Trophoblast cell (in vitro differentiated cells and primary cell): ENCODE data around the gene RYK.

ENCODE experiments used
- DNase-seq, 2 donors: peaks; one replicate each; pipeline ENCODE4 v3.0.0-alpha.2; 2016
- H2AFZ ChIP-seq: 2 replicates; pipeline ENCODE4 v1.6.1; 2013; ENCODE audit warnings: low read length, moderate library complexity, mild to moderate bottlenecking; ENCODE audit not compliant: insufficient read depth, poor library complexity
- H2AK5ac ChIP-seq: 2 replicates; pipeline ENCODE4 v1.6.1; 2013; ENCODE audit warnings: mild to moderate bottlenecking, low read length
- H2BK120ac ChIP-seq: 2 replicates; pipeline ENCODE4 v1.6.1; 2013; ENCODE audit warnings: low read length, mild to moderate bottlenecking, moderate library complexity; ENCODE audit not compliant: insufficient read depth, poor library complexity
- H2BK12ac ChIP-seq: 2 replicates; pipeline ENCODE4 v1.6.1; 2013; ENCODE audit warnings: mild to moderate bottlenecking, low read length, moderate library complexity
- H2BK5ac ChIP-seq: 2 replicates; pipeline ENCODE4 v1.6.1; 2013; ENCODE audit warnings: low read length, low read depth, moderate library complexity, mild to moderate bottlenecking; ENCODE audit not compliant: poor library complexity
- H3K14ac ChIP-seq: 2 replicates; pipeline ENCODE4 v1.6.1; 2013; ENCODE audit warnings: mild to moderate bottlenecking, low read length
- H3K18ac ChIP-seq: 2 replicates; pipeline ENCODE4 v1.6.1; 2013; ENCODE audit warnings: mild to moderate bottlenecking, low read length
- H3K23ac ChIP-seq: 2 replicates; pipeline ENCODE4 v1.6.1; 2013; ENCODE audit warnings: low read length
- H3K27ac ChIP-seq: 2 replicates; pipeline ENCODE4 v1.5.1; 2013; ENCODE audit warnings: low read depth, mild to moderate bottlenecking, inconsistent platforms, low read length, moderate library complexity
- H3K27me3 ChIP-seq: 2 replicates; pipeline ENCODE4 v1.6.1; 2013; ENCODE audit warnings: inconsistent platforms, mild to moderate bottlenecking, low read length, moderate library complexity; ENCODE audit not compliant: insufficient read depth
- H3K36me3 ChIP-seq, 2 experiments: 1 replicate in 1 of 2; 2 replicates in 1 of 2; pipeline ENCODE4 v1.6.1; 2013; ENCODE audit warnings: low read length in 2 of 2, mild to moderate bottlenecking in 2 of 2, moderate library complexity in 1 of 2; ENCODE audit not compliant: insufficient read depth in 2 of 2, control insufficient read depth in 1 of 2
- H3K4ac ChIP-seq: 2 replicates; pipeline ENCODE4 v1.6.1; 2013; ENCODE audit warnings: low read depth, mild to moderate bottlenecking, low read length, moderate library complexity
- H3K4me1 ChIP-seq, 2 experiments: 1 replicate in 1 of 2; 2 replicates in 1 of 2; pipeline ENCODE4 v1.6.1; 2013; ENCODE audit warnings: low read length in 2 of 2, mild to moderate bottlenecking in 2 of 2, moderate library complexity in 1 of 2; ENCODE audit not compliant: insufficient read depth in 2 of 2, control insufficient read depth in 1 of 2
- H3K4me2 ChIP-seq: 2 replicates; pipeline ENCODE4 v1.6.1; 2013; ENCODE audit warnings: inconsistent platforms, mild to moderate bottlenecking, low read length, moderate library complexity
- H3K4me3 ChIP-seq: 2 replicates; pipeline ENCODE4 v1.5.1; 2013; ENCODE audit warnings: mild to moderate bottlenecking, low read depth, low read length, inconsistent platforms
- H3K79me1 ChIP-seq: one replicate; pipeline ENCODE4 v1.6.1; 2013; ENCODE audit warnings: low read length
- H3K79me2 ChIP-seq: 2 replicates; pipeline ENCODE4 v1.6.1; 2013; ENCODE audit warnings: low read length, mild to moderate bottlenecking; ENCODE audit not compliant: control insufficient read depth, insufficient read depth, poor library complexity
- H3K9ac ChIP-seq: 2 replicates; pipeline ENCODE4 v1.6.1; 2013; ENCODE audit warnings: mild to moderate bottlenecking, low read length
- H3K9me3 ChIP-seq: 2 replicates; pipeline ENCODE4 v1.6.1; 2013; ENCODE audit warnings: low read depth, mild to moderate bottlenecking, control low read depth, inconsistent platforms, low read length; ENCODE audit not compliant: insufficient read depth
- H4K12ac ChIP-seq: 2 replicates; pipeline ENCODE4 v1.6.1; 2013; ENCODE audit warnings: low read depth, mild to moderate bottlenecking, low read length, moderate library complexity
- H4K8ac ChIP-seq: 2 replicates; pipeline ENCODE4 v1.6.1; 2013; ENCODE audit warnings: low read depth, mild to moderate bottlenecking, low read length, moderate library complexity
- H4K91ac ChIP-seq: one replicate; pipeline ENCODE4 v1.6.1; 2013; ENCODE audit warnings: low read depth, mild to moderate bottlenecking, low read length, moderate library complexity
- WGBS: extraction: QIAGEN DNeasy Blood & Tissue Kit; methylation state at CpG from one replicate; pipeline ENCODE4 v1.1.7; 2013; ENCODE audit warnings: missing lambda C conversion rate; ENCODE audit not compliant: insufficient read length, insufficient coverage; ENCODE audit errors: extremely low coverage; 5-methylcytosine and 5-hydroxymethylcytosine counted together

Gene RYK

DNA sequence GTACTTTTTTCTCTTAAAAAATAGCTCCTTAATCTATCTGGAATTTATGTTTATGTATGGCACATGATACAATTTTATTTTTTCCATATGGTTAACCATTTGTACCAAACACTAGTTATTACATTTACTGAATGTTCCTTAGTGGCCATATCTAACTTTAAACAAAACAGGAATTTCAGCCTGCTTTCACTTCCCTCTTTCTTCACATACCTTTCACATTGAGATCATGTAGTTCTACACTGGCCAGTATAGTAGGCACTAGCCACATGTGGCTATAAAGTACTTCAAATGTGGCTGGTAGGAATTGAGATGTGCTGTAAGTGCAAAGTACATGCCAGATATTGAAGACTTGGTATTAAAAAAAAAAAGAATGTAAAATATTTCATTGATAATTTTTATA is 4.7 kb upstream of the RYK start:
- Histone ChIP-seq H3K4ac (no peak overlapping the region), H4K12ac (no peak overlapping the region), H3K36me3 (no peaks in the 10 kb centered on the region), H2BK120ac (no peak overlapping the region), H4K91ac (no peak overlapping the region), H3K14ac (no peak overlapping the region), H3K18ac (no peak overlapping the region), H2BK12ac (no peak overlapping the region), H3K4me1 (peaks cover 8 to 10% of the 10 kb centered on the region in 2 experiments), H2BK5ac (no peak overlapping the region), H3K4me3 (no peak overlapping the region), H3K9me3 (no peaks in the 10 kb centered on the region), H3K79me2 (peaks cover 4% of the 10 kb centered on the region), H2AK5ac (no peak overlapping the region), H3K9ac (no peak overlapping the region), H3K27me3 (no peaks in the 10 kb centered on the region), H3K23ac (no peak overlapping the region), H3K79me1 (peaks cover 4% of the 10 kb centered on the region), H3K4me2 (no peak overlapping the region), H3K27ac (no peak overlapping the region), H2AFZ (no peak overlapping the region), H4K8ac (no peak overlapping the region)
- DNase-seq, result no peak

DNA sequence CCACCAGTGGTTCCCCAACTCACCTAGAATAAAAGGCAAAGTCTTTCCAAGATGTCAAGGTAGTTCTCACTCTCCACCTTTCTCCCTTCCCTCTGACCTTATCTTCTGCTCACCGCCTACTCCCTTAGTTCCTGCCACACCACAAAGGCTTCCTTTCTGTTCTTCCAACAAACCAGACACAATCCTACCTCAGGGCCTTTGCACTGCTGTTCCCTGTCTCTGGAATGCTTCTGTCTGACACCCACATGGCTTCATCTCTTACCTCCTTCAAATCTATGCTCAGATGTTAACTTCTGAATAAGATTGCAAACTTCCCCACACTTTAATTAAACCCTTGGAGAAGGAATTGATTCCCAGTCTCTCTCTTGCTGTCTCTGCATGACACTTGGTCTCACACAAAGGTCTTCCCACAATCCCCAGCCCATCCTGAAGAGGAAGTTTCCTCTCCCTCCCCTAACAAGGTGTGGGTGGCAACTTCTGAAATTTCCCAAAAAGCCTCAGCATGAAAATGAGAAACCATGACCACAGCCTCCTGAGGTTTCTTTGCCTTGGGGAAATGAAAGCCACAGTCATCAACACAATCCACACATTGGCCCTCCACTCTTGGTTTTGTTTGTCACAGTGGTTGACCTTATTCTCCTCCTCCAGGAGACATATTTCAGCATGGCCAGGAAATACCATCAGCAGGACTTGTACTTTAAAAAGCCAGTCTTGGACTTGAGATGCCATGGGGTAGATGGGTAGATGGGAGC is 3.0 kb upstream of the RYK start:
- H2BK5ac ChIP-seq, result no peak overlapping the region
- no peak overlapping the region for H3K9ac ChIP-seq
- no peak overlapping the region for H4K8ac ChIP-seq
- H2BK12ac ChIP-seq, result no peak overlapping the region
- H3K79me2 ChIP-seq, result peaks cover 9% of the 10 kb centered on the region
- H3K4me1 ChIP-seq, result peaks cover 8 to 10% of the 10 kb centered on the region in 2 experiments
- no peak overlapping the region for H2BK120ac ChIP-seq
- H2AK5ac ChIP-seq, result no peak overlapping the region
- no peak overlapping the region for H4K12ac ChIP-seq
- no peak overlapping the region for H3K4me2 ChIP-seq
- H3K27ac ChIP-seq, result no peak overlapping the region
- H3K4ac ChIP-seq, result no peak overlapping the region
- no peaks in the 10 kb centered on the region for H3K36me3 ChIP-seq
- WGBS, result no CpG with 5 or more reads among the region's 1 CpG
- H3K4me3 ChIP-seq, result no peak overlapping the region
- H3K79me1 ChIP-seq, result peaks cover 9% of the 10 kb centered on the region
- H2AFZ ChIP-seq, result no peak overlapping the region
- H3K23ac ChIP-seq, result no peak overlapping the region
- no peak overlapping the region for H4K91ac ChIP-seq
- DNase-seq, result no peak
- H3K14ac ChIP-seq, result no peak overlapping the region
- H3K18ac ChIP-seq, result no peak overlapping the region
- no peaks in the 10 kb centered on the region for H3K9me3 ChIP-seq
- no peaks in the 10 kb centered on the region for H3K27me3 ChIP-seq

DNA sequence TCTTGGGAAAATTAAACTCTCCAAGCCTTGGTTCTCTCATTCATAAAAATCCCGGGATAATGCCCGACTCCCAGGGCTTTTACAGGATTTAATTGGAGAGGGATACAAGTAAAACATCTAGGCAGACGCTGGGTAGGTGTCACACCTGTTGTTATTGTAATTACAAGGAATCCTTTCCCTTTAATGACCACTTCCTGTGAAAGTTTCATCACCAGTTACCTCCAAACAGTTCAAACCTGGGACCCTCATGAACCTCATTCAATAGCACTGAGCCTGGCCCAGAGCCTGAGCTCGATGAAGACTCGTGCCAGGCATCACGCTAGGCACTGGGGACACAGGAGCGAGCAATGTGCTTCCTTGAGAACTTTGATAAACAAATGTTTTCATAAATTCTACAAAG is 2.1 kb upstream of the RYK start:
- Histone ChIP-seq H2BK12ac (no peak overlapping the region), H3K79me2 (peaks cover 10% of the 10 kb centered on the region), H3K14ac (no peak overlapping the region), H3K9ac (no peak overlapping the region), H3K4me2 (no peak overlapping the region), H3K23ac (no peak overlapping the region), H3K4me3 (no peak overlapping the region), H2BK5ac (no peak overlapping the region), H2AK5ac (no peak overlapping the region), H3K27me3 (no peaks in the 10 kb centered on the region), H3K9me3 (no peaks in the 10 kb centered on the region), H2AFZ (no peak overlapping the region), H4K12ac (no peak overlapping the region), H3K4ac (no peak overlapping the region), H3K79me1 (peaks cover 9% of the 10 kb centered on the region), H3K36me3 (no peaks in the 10 kb centered on the region), H3K18ac (no peak overlapping the region), H4K91ac (no peak overlapping the region), H3K4me1 (peaks cover 8 to 10% of the 10 kb centered on the region in 2 experiments), H3K27ac (no peak overlapping the region), H4K8ac (no peak overlapping the region), H2BK120ac (no peak overlapping the region)
- no CpG with 5 or more reads among the region's 7 CpGs for WGBS
- no peak for DNase-seq

DNA sequence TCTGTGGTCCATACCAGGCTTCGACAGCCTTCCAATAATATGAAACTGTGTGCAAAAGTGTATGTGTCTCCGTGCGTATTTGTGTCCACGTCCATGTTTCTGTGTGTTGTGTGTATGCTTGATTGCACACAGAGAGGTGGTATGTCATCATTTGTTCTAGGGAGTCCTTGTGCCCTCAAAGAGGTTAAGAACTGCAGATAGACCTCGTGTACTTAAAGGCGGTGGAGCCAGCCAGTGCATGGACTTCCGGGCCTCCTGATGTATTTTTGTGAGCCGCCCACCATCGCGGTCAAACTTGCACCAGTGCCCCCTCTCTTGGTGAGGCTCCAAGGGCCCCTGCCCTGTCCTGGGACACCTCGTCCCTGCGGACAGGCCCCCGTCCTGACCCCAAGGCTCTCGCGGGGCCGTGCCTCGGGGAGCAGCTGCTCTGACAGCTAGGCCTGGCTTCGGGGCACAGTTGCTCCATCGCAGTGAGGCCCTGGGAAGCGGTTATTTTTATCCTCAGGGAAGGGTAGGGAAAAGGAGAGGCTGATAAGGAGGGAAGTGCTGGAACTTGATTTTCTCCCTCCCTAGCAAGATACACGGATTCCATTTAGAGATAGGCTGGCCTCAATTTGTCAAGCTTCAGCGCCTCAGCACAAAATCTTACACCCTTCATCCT is 1.2 kb upstream of the RYK start:
- Histone ChIP-seq H3K27ac (no peak overlapping the region), H3K9me3 (no peaks in the 10 kb centered on the region), H3K14ac (no peak overlapping the region), H3K79me1 (peaks cover 9% of the 10 kb centered on the region), H3K23ac (no peak overlapping the region), H2BK5ac (no peak overlapping the region), H3K4me1 (peaks cover 8 to 10% of the 10 kb centered on the region in 2 experiments), H3K27me3 (no peaks in the 10 kb centered on the region), H3K4me2 (no peak overlapping the region), H4K8ac (peak overlapping the region; percentile 21), H4K12ac (no peak overlapping the region), H3K9ac (no peak overlapping the region), H3K18ac (no peak overlapping the region), H3K4ac (no peak overlapping the region), H2BK12ac (peak overlapping the region; percentile 38), H2AFZ (no peak overlapping the region), H3K79me2 (peaks cover 13% of the 10 kb centered on the region), H3K36me3 (no peaks in the 10 kb centered on the region), H2BK120ac (no peak overlapping the region), H2AK5ac (no peak overlapping the region), H3K4me3 (no peak overlapping the region), H4K91ac (no peak overlapping the region)
- no CpG with 5 or more reads among the region's 22 CpGs for WGBS
- peak in 1 of 2 donors; percentile 14 for DNase-seq
